K562 (cell line): ENCODE measurements around the gene MYO1A. TPM values are rescaled to one million over a fixed set of nuclear protein-coding genes. Genes with fewer than 3 reads are reported as not detected.

Experiments used
- ARID4B ChIP-seq: sonication (generic); formaldehyde crosslinking; IDR thresholded peaks from 2 replicates; pipeline ENCODE4 v1.8.0; 2022; ENCODE audit warnings: mild to moderate bottlenecking, missing genetic modification reagents
- CAMTA2 ChIP-seq: fragments of 250-450 bp; sonication (Bioruptor Pico); conservative IDR thresholded peaks from 2 replicates; pipeline ENCODE4 v1.5.1; 2022
- CBX1 ChIP-seq: sonication (generic); IDR thresholded peaks from 2 replicates; pipeline ENCODE4 v1.6.1; 2016; ENCODE audit warnings: antibody characterized with exemption, low read depth, mild to moderate bottlenecking
- E2F3 ChIP-seq: fragments of 250-450 bp; sonication (Bioruptor Pico); IDR thresholded peaks from 2 replicates; pipeline ENCODE4 v1.4.0; 2020; ENCODE audit warnings: mild to moderate bottlenecking
- MIER1 ChIP-seq: fragments of 450-650 bp; IDR thresholded peaks from 2 replicates; pipeline ENCODE4 v1.6.1; 2016; ENCODE audit warnings: antibody characterized with exemption, mild to moderate bottlenecking, low read depth
- PYGO2 ChIP-seq: fragments of 450-650 bp; IDR thresholded peaks from 2 replicates; pipeline ENCODE4 v1.6.1; 2016; ENCODE audit warnings: mild to moderate bottlenecking, missing genetic modification characterization, moderate library complexity, missing compliant biosample characterization
- RNF2 ChIP-seq: sonication (generic); IDR thresholded peaks from 2 replicates; pipeline ENCODE4 v1.6.1; 2016
- TARDBP ChIP-seq: fragments of 450-650 bp; IDR thresholded peaks from 2 replicates; pipeline ENCODE4 v1.6.1; 2016
- TFE3 ChIP-seq: fragments of 450-650 bp; formaldehyde crosslinking; IDR thresholded peaks from 2 replicates; pipeline ENCODE4 v1.4.0; 2020; ENCODE audit warnings: mild to moderate bottlenecking, mixed read lengths
- TGIF2 ChIP-seq: sonication (generic); formaldehyde crosslinking; IDR thresholded peaks from 2 replicates; pipeline ENCODE4 v1.8.1; 2022; ENCODE audit warnings: mild to moderate bottlenecking, missing genetic modification reagents, moderate library complexity
- THRA ChIP-seq: fragments of 450-650 bp; IDR thresholded peaks from 2 replicates; pipeline ENCODE4 v1.6.1; 2017; ENCODE audit warnings: mild to moderate bottlenecking, moderate library complexity
- ZBTB17 ChIP-seq: fragments of 450-650 bp; formaldehyde crosslinking; IDR thresholded peaks from 2 replicates; pipeline ENCODE4 v1.4.0; 2020; ENCODE audit warnings: mild to moderate bottlenecking
- ZFP30 ChIP-seq: fragments of 250-450 bp; sonication (Bioruptor Pico); IDR thresholded peaks from 2 replicates; pipeline ENCODE4 v1.8.0; 2022; ENCODE audit warnings: moderate library complexity, mild to moderate bottlenecking, inconsistent platforms, borderline replicate concordance
- ZNF224 ChIP-seq: sonication (generic); formaldehyde crosslinking; IDR thresholded peaks from 2 replicates; pipeline ENCODE4 v1.8.0; 2022; ENCODE audit warnings: mild to moderate bottlenecking, missing genetic modification reagents
- ZNF316 ChIP-seq: fragments of 450-650 bp; IDR thresholded peaks from 2 replicates; pipeline ENCODE4 v1.6.1; 2016
- ZNF57 ChIP-seq: fragments of 450-650 bp; formaldehyde crosslinking; IDR thresholded peaks from 2 replicates; pipeline ENCODE4 v1.4.0; 2020; ENCODE audit warnings: mild to moderate bottlenecking, moderate library complexity
- polyA plus RNA-seq, 8 experiments: library from polyadenylated mRNA; depleted of rRNA in 4 of 8; stranded (reverse) in 5 of 8; unstranded in 3 of 8; fragments of >200 nt; fragmentation: Nextera tagmentation in 2 of 8; fragmentation: Illumina TruSeq in 1 of 8; extraction: Ambion mirVana in 2 of 8; extraction: Trizol in 1 of 8; gene quantifications; 2 replicates each; pipeline versions ENCODE4 v1.2.1 to v1.2.3, GENCODE V29; 2011 to 2014; ENCODE audit warnings: inconsistent platforms in 1 of 8, missing spikeins in 1 of 8
- total RNA-seq, 7 experiments: library from RNA; depleted of rRNA in 6 of 7; stranded (reverse); fragments of >200 nt in 6 of 7; fragmentation: Illumina TruSeq in 2 of 7; extraction: Trizol in 2 of 7; gene quantifications; 2 replicates each; pipeline versions ENCODE4 v1.2.1 to v1.2.3, GENCODE V29; 2011 to 2021; ENCODE audit warnings: low replicate concordance in 1 of 7

Gene MYO1A
- total and polyA plus RNA-seq, 9 of the 15 experiments (the other 6 are each of a cell fraction or from before 2014, with no cell fraction given), result 0.03 to 0.29 (median 0.14) TPM; not detected in 2

- TF ChIP-seq ARID4B (CRISPR knock-in tag) (peak; percentile 51), ZNF57 (CRISPR knock-in tag) (no peak), THRA (no peak), CAMTA2 (CRISPR knock-in tag) (no peak), ZNF316 (no peak), E2F3 (CRISPR knock-in tag) (peak; percentile 67), MIER1 (0 out of 2 replicates have a peak, but pooled peaks have one; percentile 69), ZFP30 (CRISPR knock-in tag) (no peak), ZNF224 (no peak), PYGO2 (tag) (no peak), TGIF2 (no peak), TARDBP (0 out of 2 replicates have a peak, but pooled peaks have one; percentile 62), CBX1 (0 out of 2 replicates have a peak, but pooled peaks have one; percentile 55), ZBTB17 (no peak), TFE3 (CRISPR knock-in tag) (no peak), RNF2 (peak; percentile 81)
Observed at GRCh38 chr12:57088354-57089270, 38.7 kb upstream of the MYO1A start, which contains the start of gene NAB2 (continued).
